A549 (cell line): ENCODE data around the gene CD84. TPM values are rescaled to one million over a fixed set of nuclear protein-coding genes. Genes with fewer than 3 reads are reported as not detected.
A peak's percentile ranks its signal among the peaks of the same experiment; 100 is the strongest.

Source experiments
- ATAC-seq, 2 experiments: fragments of 200-7000 bp in 1 of 2; fragments of >200 bp in 1 of 2; cut with Nextera tagmentation in 1 of 2; cut with Tn5 transposase in 1 of 2; 3 replicates each; pipeline versions ENCODE4 v1.8.0 to v1.9.1; 2018 to 2020; ENCODE audit warnings: mild to moderate bottlenecking in 1 of 2, moderate library complexity in 1 of 2
- CTCF ChIA-PET: fragments of 300-600 bp; sonication (Branson Sonifier 250); formaldehyde crosslinking; extraction: SDS; loops from one replicate; lab custom pipeline; 2021; ENCODE audit warnings: antibody characterized with exemption, inconsistent platforms; lab: Yijun Ruan, JAX
- POLR2A ChIA-PET: fragments of 350-600 bp; formaldehyde crosslinking; extraction: SDS; loops from one replicate; lab custom pipeline; 2021; ENCODE audit warnings: antibody characterized with exemption, inconsistent platforms; lab: Yijun Ruan, JAX
- DNase-seq, 2 experiments: peaks; one replicate each; pipeline versions ENCODE4 v3.0.0 to v3.0.0-alpha.2; 2011 to 2016; ENCODE audit warnings: low read depth in 1 of 2, low spot score in 1 of 2
- FAIRE-seq: peaks from 2 replicates; lab custom pipeline; 2011; peaks lifted over from hg19 to GRCh38; lab: Jason Lieb, UNC
- H3K27ac ChIP-seq, 2 experiments: fragments of >200 bp; sonication (Bioruptor Twin); formaldehyde crosslinking; 3 replicates each; pipeline ENCODE4 v1.5.1; 2016 to 2017
- H3K4me1 ChIP-seq: fragments of >200 bp; sonication (Bioruptor Twin); formaldehyde crosslinking; 3 replicates; pipeline ENCODE4 v1.6.1; 2016
- H3K4me2 ChIP-seq: fragments of >200 bp; sonication (Bioruptor Twin); formaldehyde crosslinking; 3 replicates; pipeline ENCODE4 v1.6.1; 2016
- H3K4me3 ChIP-seq: fragments of >200 bp; sonication (Bioruptor Twin); formaldehyde crosslinking; 3 replicates; pipeline ENCODE4 v1.5.1; 2016
- H3K9me3 ChIP-seq: fragments of >200 bp; sonication (Bioruptor Twin); formaldehyde crosslinking; 3 replicates; pipeline ENCODE4 v1.6.1; 2016
- BCL3 ChIP-seq: fragments of >200 bp; sonication (Bioruptor Twin); formaldehyde crosslinking; IDR thresholded peaks from 3 replicates; pipeline ENCODE4 v1.6.1; 2016
- BHLHE40 ChIP-seq: IDR thresholded peaks from 2 replicates; pipeline ENCODE4 v1.6.1; 2012; ENCODE audit warnings: low read depth, low read length, inconsistent platforms
- CBX2 ChIP-seq: fragments of 200-600 bp; sonication (generic); IDR thresholded peaks from 2 replicates; pipeline ENCODE4 v1.6.1; 2016; ENCODE audit warnings: low read depth, mild to moderate bottlenecking, borderline replicate concordance
- CBX8 ChIP-seq: fragments of 200-600 bp; sonication (generic); IDR thresholded peaks from 2 replicates; pipeline ENCODE4 v1.6.1; 2016
- CHD2 ChIP-seq: fragments of 150-350 bp; IDR thresholded peaks from 2 replicates; pipeline ENCODE4 v1.6.1; 2014; ENCODE audit warnings: low read length; ENCODE audit not compliant: partially characterized antibody
- CTCF ChIP-seq: fragments of >200 bp; sonication (Bioruptor Twin); formaldehyde crosslinking; IDR thresholded peaks from 3 replicates; pipeline ENCODE4 v1.5.1; 2016
- E2F6 ChIP-seq: IDR thresholded peaks from 2 replicates; pipeline ENCODE4 v1.6.1; 2012; ENCODE audit warnings: low read depth, borderline replicate concordance
- EHMT2 ChIP-seq: fragments of 200-600 bp; sonication (generic); IDR thresholded peaks from 2 replicates; pipeline ENCODE4 v1.6.1; 2016; ENCODE audit warnings: antibody characterized with exemption, low read depth, mild to moderate bottlenecking, moderate library complexity
- ELK1 ChIP-seq: fragments of 150-350 bp; IDR thresholded peaks from 2 replicates; pipeline ENCODE4 v1.6.1; 2014; ENCODE audit warnings: low read depth, mild to moderate bottlenecking, low read length
- ESRRA ChIP-seq: fragments of 150-350 bp; IDR thresholded peaks from 2 replicates; pipeline ENCODE4 v1.6.1; 2014; ENCODE audit warnings: mild to moderate bottlenecking, low read length, borderline replicate concordance
- FOSL2 ChIP-seq, 2 experiments: fragments of 450-650 bp in 1 of 2; fragments of >200 bp in 1 of 2; sonication (Bioruptor Twin) in 1 of 2; formaldehyde crosslinking; IDR thresholded peaks; 2 replicates each; pipeline versions ENCODE4 v1.5.0 to v1.6.1; 2016 to 2020; ENCODE audit warnings: mild to moderate bottlenecking in 1 of 2, moderate library complexity in 1 of 2
- HOXB13 ChIP-seq: fragments of 250-450 bp; sonication (Bioruptor Pico); IDR thresholded peaks from 2 replicates; pipeline ENCODE4 v1.5.0; 2020; ENCODE audit warnings: low read depth, mild to moderate bottlenecking, moderate library complexity
- KDM1A ChIP-seq: fragments of 200-600 bp; sonication (generic); IDR thresholded peaks from 2 replicates; pipeline ENCODE4 v1.6.1; 2016; ENCODE audit warnings: low read depth, mild to moderate bottlenecking
- MAFK ChIP-seq: fragments of 450-650 bp; IDR thresholded peaks from 2 replicates; pipeline ENCODE4 v1.6.1; 2014; ENCODE audit not compliant: partially characterized antibody
- NFE2L2 ChIP-seq: fragments of 150-350 bp; conservative IDR thresholded peaks from 2 replicates; pipeline ENCODE4 v1.6.1; 2014; ENCODE audit warnings: low read length
- NPAS2 ChIP-seq: fragments of 250-450 bp; sonication (Bioruptor Pico); IDR thresholded peaks from 2 replicates; pipeline ENCODE4 v1.8.0; 2022; ENCODE audit warnings: mild to moderate bottlenecking, moderate library complexity, borderline replicate concordance
- NR3C1 ChIP-seq: fragments of >200 bp; sonication (Bioruptor Twin); formaldehyde crosslinking; IDR thresholded peaks from 3 replicates; pipeline ENCODE4 v1.6.1; 2017
- PHF8 ChIP-seq: fragments of 200-600 bp; sonication (generic); IDR thresholded peaks from 2 replicates; pipeline ENCODE4 v1.6.1; 2016; ENCODE audit warnings: low read depth, mild to moderate bottlenecking, antibody characterized with exemption, moderate library complexity, borderline replicate concordance
- REST ChIP-seq: fragments of 200-600 bp; sonication (generic); IDR thresholded peaks from 2 replicates; pipeline ENCODE4 v1.6.1; 2016; ENCODE audit warnings: antibody characterized with exemption, mild to moderate bottlenecking, moderate library complexity
- TFCP2L1 ChIP-seq: fragments of 250-450 bp; sonication (Bioruptor Pico); IDR thresholded peaks from 2 replicates; pipeline ENCODE4 v1.5.0; 2021; ENCODE audit warnings: mild to moderate bottlenecking
- ZC3H11A ChIP-seq: fragments of 450-650 bp; IDR thresholded peaks from 2 replicates; pipeline ENCODE4 v1.6.1; 2014; ENCODE audit warnings: antibody characterized with exemption, mild to moderate bottlenecking
- ZFP36 ChIP-seq: fragments of 450-650 bp; IDR thresholded peaks from 2 replicates; pipeline ENCODE4 v1.6.1; 2014; ENCODE audit warnings: borderline replicate concordance; ENCODE audit not compliant: partially characterized antibody
- WGBS: methylation state at CpG from one replicate; pipeline ENCODE4 v1.1.6; 2017; ENCODE audit errors: missing lambda C conversion rate; 5-methylcytosine and 5-hydroxymethylcytosine counted together
- polyA plus RNA-seq, 4 experiments: library from polyadenylated mRNA; depleted of rRNA in 3 of 4; stranded (reverse); fragments of >200 nt; fragmentation: RNase III in 1 of 4; extraction: RNeasy Plus Mini Kit Qiagen cat#74134 plus additional on column Dnase treatment in 1 of 4; gene quantifications; 2 replicates in 3 of 4; 3 replicates in 1 of 4; pipeline ENCODE4 v1.2.3, GENCODE V29; 2011 to 2017
- TF ChIP-seq, protein P1 (sequence below): fragments of 250-450 bp; sonication (Bioruptor Pico); IDR thresholded peaks from 2 replicates; pipeline ENCODE4 v1.5.0; 2020; ENCODE audit warnings: low read depth, mild to moderate bottlenecking, moderate library complexity

The CD84 gene
- polyA plus RNA-seq, 2 of the 4 experiments (the other 2 are of a cell fraction): not detected

- Histone ChIP-seq H3K9me3 (0 out of 3 replicates have a peak, but pooled peaks cover 2% of the 10 kb centered on the region), H3K4me3 (no peak overlapping the region), H3K4me2 (no peak overlapping the region), H3K4me1 (no peaks in the 10 kb centered on the region), H3K27ac (no peak overlapping the region)
- no peak for DNase-seq
- ATAC-seq: no peak
- WGBS: 19% methylated on average over 3 of the region's 3 CpGs
- CTCF ChIA-PET: interaction anchor here (1.0 kb wide), 1 partner anchor 30 kb away, joined by 3 read pairs; no protein-coding TSS in a partner anchor
- no peak for FAIRE-seq
- peak; percentile 54; the same call in 1 of the 2 replicates for TF ChIP-seq NFE2L2
- no peak for TF ChIP-seq CBX2
- TF ChIP-seq FOSL2 (IDR thresholded peaks at IDR 0.05): no peak
- peak; percentile 57 for TF ChIP-seq FOSL2 (CRISPR knock-in tag; IDR thresholded peaks at IDR 0.05)
- peak; percentile 42 for TF ChIP-seq MAFK
- POLR2A ChIA-PET: no interaction called here
Measured at GRCh38 chr1:160578525-160579191, 638 bp downstream of the CD84 start.

- DNase-seq (no peak), FAIRE-seq (no peak), ATAC-seq (no peak)
- TF ChIP-seq ESRRA (no peak), NPAS2 (CRISPR knock-in tag) (no peak), BCL3 (no peak), NR3C1 (no peak), CBX8 (no peak), KDM1A (no peak), EHMT2 (no peak), CBX2 (no peak), REST (no peak), ELK1 (no peak), ZC3H11A (no peak), PHF8 (no peak), BHLHE40 (no peak), CHD2 (no peak), E2F6 (no peak), CTCF (no peak), ZFP36 (no peak), TFCP2L1 (no peak), HOXB13 (no peak)
- TF ChIP-seq, protein P1, sequence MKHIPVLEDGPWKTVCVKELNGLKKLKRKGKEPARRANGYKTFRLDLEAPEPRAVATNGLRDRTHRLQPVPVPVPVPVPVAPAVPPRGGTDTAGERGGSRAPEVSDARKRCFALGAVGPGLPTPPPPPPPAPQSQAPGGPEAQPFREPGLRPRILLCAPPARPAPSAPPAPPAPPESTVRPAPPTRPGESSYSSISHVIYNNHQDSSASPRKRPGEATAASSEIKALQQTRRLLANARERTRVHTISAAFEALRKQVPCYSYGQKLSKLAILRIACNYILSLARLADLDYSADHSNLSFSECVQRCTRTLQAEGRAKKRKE (CRISPR knock-in tag): no peak
- WGBS: 25% methylated on average over 3 of the region's 3 CpGs
- Histone ChIP-seq H3K4me1 (no peaks in the 10 kb centered on the region), H3K4me3 (no peak overlapping the region), H3K9me3 (no peaks in the 10 kb centered on the region), H3K4me2 (no peak overlapping the region), H3K27ac (no peak overlapping the region)
- ChIA-PET CTCF (interaction anchor here (0.6 kb wide), 1 partner anchor 112 kb away, joined by 3 read pairs; no protein-coding TSS in a partner anchor), POLR2A (no interaction called here)
Measured at GRCh38 chr1:160578175-160578524, 1.1 kb downstream of the CD84 start.
